EL (cell line): ENCODE measurements around the gene RNASEH1.
"Not testable (repeated sequence)": the region's sequence is repeated elsewhere in the genome, so short reads cannot be mapped to it uniquely, and the experiment has no call there.

Experiments
- DNase-seq: peaks from one replicate; pipeline ENCODE4 v3.0.0-alpha.2; 2016

RNASEH1 gene

GRCh38 chr2:3588084-3588483 is 30.0 kb upstream of the RNASEH1 start:
- DNase-seq: no peak

GRCh38 chr2:3587432-3587831 is 29.3 kb upstream of the RNASEH1 start:
- no peak for DNase-seq

DNA sequence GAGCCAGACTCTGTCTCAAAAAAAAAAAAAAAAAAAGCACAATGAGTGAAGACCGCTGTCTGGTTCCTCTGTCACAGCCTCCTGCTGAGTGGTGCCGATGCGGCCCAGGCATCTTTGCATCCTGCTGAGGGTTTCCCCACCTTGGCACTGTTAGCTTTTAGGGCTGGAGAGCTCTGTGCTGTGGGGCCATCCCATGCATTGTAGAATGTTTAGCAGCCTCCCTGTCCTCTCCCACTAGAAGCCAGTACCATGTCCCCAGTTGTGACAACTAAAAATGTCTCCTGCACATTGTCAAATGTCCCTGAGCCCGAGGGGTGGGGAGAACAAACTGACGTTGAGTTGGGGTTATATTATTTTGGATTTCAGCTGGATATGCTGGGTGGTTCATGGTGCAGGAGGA is 28.9 kb upstream of the RNASEH1 start:
- DNase-seq: no peak

DNA sequence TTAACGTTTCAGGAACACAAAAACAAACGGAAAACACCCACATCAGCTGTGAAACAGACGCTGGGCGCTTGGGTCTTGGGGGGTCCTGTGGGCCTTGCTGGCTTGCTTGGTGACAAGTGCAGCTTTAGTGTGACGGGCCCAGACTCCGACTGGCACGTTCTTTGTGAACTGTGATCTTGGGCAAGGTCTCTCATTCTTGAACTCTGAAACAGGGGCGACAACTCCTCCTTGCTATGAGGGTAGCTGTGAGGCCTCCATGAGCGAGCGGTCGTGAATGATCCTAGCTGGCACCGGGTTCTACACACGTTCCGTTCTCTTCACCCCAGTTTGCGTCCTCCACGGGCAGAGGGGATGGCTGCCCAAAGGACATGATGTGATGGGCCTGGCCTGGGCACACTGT is 28.1 kb upstream of the RNASEH1 start:
- DNase-seq: no peak

- peak; percentile 86 for DNase-seq
These were observed 27.4 kb upstream of the RNASEH1 start for GRCh38 chr2:3585261-3586109.

- no peak for DNase-seq
These were observed 26.6 kb upstream of the RNASEH1 start for GRCh38 chr2:3584608-3585260.

DNA sequence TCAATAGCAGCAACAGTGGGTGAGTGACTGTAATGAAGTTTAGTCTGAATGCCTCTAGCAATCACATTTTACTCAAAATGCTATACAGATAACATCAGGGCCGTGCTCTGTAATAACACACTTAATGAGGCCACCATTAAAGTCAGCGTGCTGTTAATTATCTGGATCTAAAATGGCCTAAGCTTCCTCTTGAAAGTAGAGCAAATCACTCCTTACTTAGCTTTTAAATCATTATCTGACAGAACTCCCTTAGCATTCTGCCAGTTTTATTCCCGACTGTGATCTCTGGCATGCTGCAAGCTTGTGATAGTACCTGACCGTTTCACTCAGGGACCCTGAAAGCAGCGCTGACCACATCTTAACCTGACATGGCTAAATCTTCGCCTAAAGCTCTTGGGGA is 25.9 kb upstream of the RNASEH1 start:
- no peak for DNase-seq

- no peak for DNase-seq
These were observed 23.5 kb upstream of the RNASEH1 start for GRCh38 chr2:3581367-3582262.

DNA sequence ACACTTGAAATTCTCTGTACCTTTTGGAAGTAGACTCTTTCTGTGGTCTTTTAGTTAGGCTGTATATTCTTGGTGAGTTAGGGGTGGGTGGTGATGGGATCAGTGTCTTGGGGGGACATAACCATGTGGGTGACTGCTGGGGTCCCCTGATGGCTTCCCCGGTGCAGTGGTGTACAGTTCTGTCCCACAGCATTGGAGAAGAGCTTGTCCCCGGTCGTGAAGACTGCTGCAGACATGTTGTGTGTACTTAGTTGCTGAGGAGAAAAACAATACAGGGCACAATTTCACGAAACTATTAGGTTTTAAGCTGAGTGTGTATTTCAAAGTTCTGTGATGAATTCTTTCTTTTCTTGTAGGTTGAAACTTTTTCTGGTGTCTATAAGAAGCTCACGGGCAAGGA is 22.3 kb upstream of the RNASEH1 start:
- no peak for DNase-seq

- DNase-seq: no peak
These were observed 20.9 kb upstream of the RNASEH1 start for GRCh38 chr2:3578987-3579386.

DNA sequence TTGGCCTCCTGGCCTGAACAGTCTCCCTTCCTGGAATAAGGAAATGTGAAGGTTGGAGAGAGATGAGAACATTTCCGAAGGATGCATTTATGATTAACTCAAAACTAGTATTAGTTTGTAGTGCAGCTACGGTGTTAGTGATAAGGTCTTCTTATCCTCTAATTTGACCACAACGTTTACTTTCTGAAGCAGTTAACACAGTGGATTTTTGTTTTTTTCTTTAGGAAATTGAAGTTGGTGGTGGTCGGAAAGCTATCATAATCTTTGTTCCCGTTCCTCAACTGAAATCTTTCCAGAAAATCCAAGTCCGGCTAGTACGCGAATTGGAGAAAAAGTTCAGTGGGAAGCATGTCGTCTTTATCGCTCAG is 18.1 kb upstream of the RNASEH1 start:
- not testable (repeated sequence) for DNase-seq

GRCh38 chr2:3575534-3576262 is 17.6 kb upstream of the RNASEH1 start:
- DNase-seq: no peak

- no peak for DNase-seq
These were observed 16.0 kb upstream of the RNASEH1 start for GRCh38 chr2:3574155-3574554.

DNA sequence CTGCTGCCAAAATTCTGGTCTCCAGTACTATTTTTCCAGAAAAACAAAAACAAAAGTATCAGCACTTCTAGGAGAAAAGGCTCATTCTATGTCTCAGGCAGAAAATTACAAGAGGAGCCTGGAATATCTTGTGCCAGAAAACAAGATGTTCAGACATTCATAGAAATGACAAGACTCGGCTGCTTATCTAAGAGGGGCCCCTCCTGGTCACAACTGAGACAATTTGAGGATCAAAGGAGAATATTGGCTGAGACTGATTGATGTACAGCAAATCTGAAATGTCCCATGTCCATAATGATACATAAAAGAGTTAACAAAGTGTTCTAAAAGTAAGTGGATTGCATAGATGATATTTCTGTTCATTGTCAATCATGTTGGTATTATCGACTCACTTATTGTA is 14.5 kb upstream of the RNASEH1 start:
- no peak for DNase-seq

GRCh38 chr2:3571284-3571683 is 13.2 kb upstream of the RNASEH1 start:
- no peak for DNase-seq

DNA sequence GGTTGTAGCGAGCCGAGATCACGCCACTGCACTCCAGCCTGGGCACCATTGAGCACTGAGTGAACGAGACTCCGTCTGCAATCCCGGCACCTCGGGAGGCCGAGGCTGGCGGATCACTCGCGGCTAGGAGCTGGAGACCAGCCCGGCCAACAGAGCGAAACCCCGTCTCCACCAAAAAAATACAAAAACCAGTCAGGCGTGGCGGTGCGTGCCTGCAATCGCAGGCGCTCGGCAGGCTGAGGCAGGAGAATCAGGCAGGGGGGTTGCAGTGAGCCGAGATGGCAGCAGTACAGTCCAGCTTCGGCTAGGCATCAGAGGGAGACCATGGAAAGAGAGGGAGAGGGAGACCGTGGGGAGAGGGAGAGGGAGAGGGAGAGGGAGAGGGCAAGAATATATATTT is 11.5 kb upstream of the RNASEH1 start:
- DNase-seq: not testable (repeated sequence)

GRCh38 chr2:3566806-3567205 is 8.7 kb upstream of the RNASEH1 start:
- DNase-seq: no peak

DNA sequence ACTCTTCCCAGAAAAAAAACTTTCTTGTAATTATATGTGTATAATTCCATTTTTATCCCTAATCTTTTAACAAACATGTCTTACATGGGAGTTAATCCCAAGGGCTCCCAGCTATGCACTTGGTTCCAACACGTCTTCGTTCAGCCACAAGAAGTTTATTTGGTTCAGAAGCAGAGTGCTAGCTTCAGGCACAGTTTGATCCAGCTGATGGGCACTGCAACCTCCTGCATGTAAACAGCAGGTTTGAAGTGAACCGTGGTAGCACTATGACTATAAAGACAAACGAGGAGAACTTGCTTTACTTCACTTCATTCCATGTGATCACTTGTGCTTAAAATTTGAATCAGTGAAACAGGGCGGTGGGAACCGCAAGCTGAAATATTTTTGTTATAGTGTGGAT is 7.0 kb upstream of the RNASEH1 start:
- no peak for DNase-seq

- no peak for DNase-seq
These were observed 5.4 kb upstream of the RNASEH1 start for GRCh38 chr2:3563521-3563976.

- DNase-seq: no peak
These were observed 411 bp downstream of the RNASEH1 start for GRCh38 chr2:3557639-3558204.

GRCh38 chr2:3553946-3554345 is 4.2 kb downstream of the RNASEH1 start:
- DNase-seq: no peak

DNA sequence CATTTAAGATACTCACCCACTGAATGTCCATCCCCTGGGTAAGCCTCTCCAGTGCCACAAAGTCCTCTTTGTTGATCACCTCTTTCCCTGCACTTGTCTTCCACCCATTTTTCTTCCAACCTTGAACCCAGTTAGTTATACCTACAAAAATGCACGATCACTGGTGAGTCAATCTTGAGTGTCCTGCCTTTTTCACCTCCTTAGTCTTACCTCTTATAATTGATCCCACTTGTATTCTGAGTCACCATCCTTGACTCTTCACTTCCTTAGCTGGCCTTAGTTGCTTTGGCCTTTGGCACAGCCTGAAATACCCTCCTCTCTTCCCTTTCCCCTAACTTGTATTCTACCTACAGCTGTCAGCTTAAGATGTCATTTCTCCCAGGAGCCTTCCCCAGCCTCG is 10.2 kb downstream of the RNASEH1 start:
- no peak for DNase-seq
